Inflammatory macrophage treated with lipopolysaccharide for 4 hours (primary cell): ENCODE data around the gene ZNF804B.
"Not testable (repeated sequence)": the region's sequence is repeated elsewhere in the genome, so short reads cannot be mapped to it uniquely, and the experiment has no call there.

Source experiments
- DNase-seq: peaks from one replicate; pipeline ENCODE4 v3.0.0-alpha.2; 2020

Gene ZNF804B

GRCh38 chr7:89104748-89105685, 345.5 kb downstream of the ZNF804B start:
- no peak for DNase-seq

- DNase-seq = no peak
These were observed 364.4 kb downstream of the ZNF804B start for GRCh38 chr7:89123871-89124270.

- DNase-seq = no peak
These were observed 370.3 kb downstream of the ZNF804B start for GRCh38 chr7:89129600-89130375.

- DNase-seq = no peak
These were observed 373.9 kb downstream of the ZNF804B start for GRCh38 chr7:89133357-89133756.

GRCh38 chr7:89133819-89134218, 374.3 kb downstream of the ZNF804B start:
- no peak for DNase-seq

GRCh38 chr7:89145801-89146200, 386.3 kb downstream of the ZNF804B start:
- no peak for DNase-seq

GRCh38 chr7:89160107-89160506, 400.6 kb downstream of the ZNF804B start:
- DNase-seq = no peak

GRCh38 chr7:89165421-89165820, 405.9 kb downstream of the ZNF804B start:
- DNase-seq = no peak

- no peak for DNase-seq
These were observed 411.1 kb downstream of the ZNF804B start for GRCh38 chr7:89170628-89171027.

- DNase-seq = no peak
These were observed 422.6 kb downstream of the ZNF804B start for GRCh38 chr7:89182116-89182515.

GRCh38 chr7:89183712-89184111, 424.2 kb downstream of the ZNF804B start:
- DNase-seq = no peak

- DNase-seq = no peak
These were observed 441.3 kb downstream of the ZNF804B start for GRCh38 chr7:89200758-89201157.

- DNase-seq = no peak
These were observed 464.4 kb downstream of the ZNF804B start for GRCh38 chr7:89223900-89224395.

GRCh38 chr7:89228688-89229171, 469.2 kb downstream of the ZNF804B start:
- DNase-seq = not testable (repeated sequence)

- no peak for DNase-seq
These were observed 478.7 kb downstream of the ZNF804B start for GRCh38 chr7:89238156-89238555.

- DNase-seq = no peak
These were observed 486.7 kb downstream of the ZNF804B start for GRCh38 chr7:89246196-89246595.

GRCh38 chr7:89247207-89247606, 487.7 kb downstream of the ZNF804B start:
- DNase-seq = no peak

- DNase-seq = no peak
These were observed 499.6 kb downstream of the ZNF804B start for GRCh38 chr7:89259085-89259484.

GRCh38 chr7:89264126-89264525, 504.6 kb downstream of the ZNF804B start:
- DNase-seq = no peak

GRCh38 chr7:89265631-89266030, 506.1 kb downstream of the ZNF804B start:
- DNase-seq = no peak

GRCh38 chr7:89283302-89283701, 523.8 kb downstream of the ZNF804B start:
- no peak for DNase-seq

- no peak for DNase-seq
These were observed 549.0 kb downstream of the ZNF804B start for GRCh38 chr7:89308535-89308934.

GRCh38 chr7:89311886-89312285, 552.4 kb downstream of the ZNF804B start:
- DNase-seq = no peak

GRCh38 chr7:89312551-89312950, 553.1 kb downstream of the ZNF804B start:
- no peak for DNase-seq
